HG03025 (cell line): ENCODE data around the gene TRAPPC3.

ENCODE experiments used
- ATAC-seq: cut with Tn5 transposase; IDR thresholded peaks from one replicate; pipeline ENCODE4 v1.9.1; 2021; ENCODE audit warnings: mild to moderate bottlenecking, moderate library complexity; ENCODE audit not compliant: unreplicated experiment, low FRiP score

The TRAPPC3 gene

DNA sequence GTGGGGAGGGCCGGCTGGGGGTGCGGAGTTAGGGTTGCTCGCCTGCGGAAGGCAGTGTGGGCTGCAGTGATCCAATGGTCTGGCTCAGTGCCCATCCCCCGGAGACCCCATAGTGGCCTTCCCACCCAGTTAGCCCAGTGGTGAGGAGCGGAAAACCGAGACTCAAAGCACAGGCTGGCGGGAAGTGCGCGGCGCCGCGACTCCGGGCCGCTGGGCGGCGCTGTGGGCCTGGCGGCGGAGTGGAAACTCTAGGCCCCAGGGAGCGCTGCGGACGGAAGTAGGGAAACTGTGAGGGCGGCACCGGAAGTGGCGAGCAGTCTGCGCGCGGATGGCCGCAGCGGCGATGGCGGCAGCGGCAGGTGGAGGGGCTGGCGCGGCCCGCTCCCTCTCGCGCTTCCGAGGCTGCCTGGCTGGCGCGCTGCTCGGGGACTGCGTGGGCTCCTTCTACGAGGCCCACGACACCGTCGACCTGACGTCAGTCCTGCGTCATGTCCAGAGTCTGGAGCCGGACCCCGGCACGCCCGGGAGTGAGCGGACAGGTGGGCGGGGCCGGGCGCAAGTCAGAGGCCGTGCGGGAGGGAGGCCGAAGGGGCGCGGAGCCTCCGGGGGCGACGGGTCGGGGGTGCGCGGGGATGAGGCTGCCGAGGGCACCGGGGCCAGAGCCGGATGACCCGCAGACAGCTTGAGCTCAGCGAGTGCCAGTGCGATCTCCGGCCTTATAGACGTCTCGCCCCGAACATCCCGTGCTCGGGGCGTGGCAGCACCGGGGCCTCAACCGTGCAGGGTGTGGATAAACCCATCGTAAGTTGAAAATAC lies 60.5 kb downstream of the TRAPPC3 start, which contains the start of gene ADPRS:
TSS of gene ADPRS (plus strand) at position 316 of the 816 bp plus-strand sequence. CDS start at position 329, 13 bp downstream.
- peak; percentile 69 for ATAC-seq

DNA sequence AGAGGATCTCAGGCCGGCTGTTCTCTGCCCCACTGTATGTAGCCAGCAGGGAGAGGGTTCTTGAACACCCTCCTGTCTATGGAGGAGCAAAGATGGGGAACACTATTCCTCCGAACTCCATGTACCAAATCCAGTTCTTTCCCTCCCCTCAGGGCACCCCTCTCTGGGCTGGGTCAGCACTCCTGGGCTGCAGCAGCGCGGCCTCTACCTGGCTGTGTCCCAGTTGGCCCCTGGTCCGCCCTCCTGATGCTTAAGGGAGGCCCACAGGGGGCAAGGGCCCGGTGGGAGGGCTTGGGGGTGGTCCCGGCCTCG lies 61.1 kb downstream of the TRAPPC3 start:
- ATAC-seq: no peak

DNA sequence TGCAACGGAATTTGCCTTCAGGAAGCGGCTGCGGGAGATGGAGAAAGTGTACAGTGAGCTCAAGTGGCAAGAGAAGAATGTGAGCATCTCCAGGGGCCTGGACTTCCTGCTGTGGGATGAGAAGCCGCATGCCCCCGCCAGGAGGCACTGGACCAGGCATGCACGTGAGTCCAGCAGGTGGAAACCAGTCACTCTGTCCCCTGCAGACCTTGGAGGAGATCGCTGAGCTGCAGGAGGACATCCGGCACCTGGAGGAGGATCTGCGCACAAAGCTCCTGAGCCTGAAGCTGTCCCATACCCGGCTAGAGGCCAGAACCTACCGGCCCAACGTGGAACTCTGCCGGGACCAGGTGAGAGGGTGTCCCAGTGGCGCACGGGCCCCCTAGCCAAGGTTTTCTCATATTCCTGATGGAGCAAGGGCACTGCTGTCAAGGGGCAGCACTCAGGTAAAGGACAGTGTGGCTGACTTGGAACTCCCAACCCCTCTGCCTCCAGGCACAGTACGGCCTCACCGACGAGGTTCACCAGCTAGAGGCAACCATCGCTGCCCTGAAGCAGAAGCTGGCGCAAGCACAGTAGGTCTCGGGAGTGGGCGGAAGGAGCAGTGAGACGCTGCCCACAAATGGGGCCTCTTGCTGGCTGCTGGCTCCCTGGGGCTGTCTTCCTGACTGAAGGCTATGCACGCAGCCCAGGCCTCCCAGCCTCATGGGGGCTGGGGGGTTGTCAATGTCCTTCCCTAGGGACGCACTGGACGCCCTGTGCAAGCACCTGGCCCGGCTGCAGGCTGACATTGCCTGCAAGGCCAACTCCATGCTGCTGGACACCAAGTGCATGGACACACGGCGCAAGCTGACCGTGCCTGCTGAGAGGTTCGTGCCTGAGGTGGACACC lies 61.8 kb downstream of the TRAPPC3 start:
- ATAC-seq: no peak
